Astrocyte (in vitro differentiated cells and primary cell): Measurements from ENCODE around the gene KRTAP5-6. TPM values are rescaled to one million over a fixed set of nuclear protein-coding genes. Genes with fewer than 3 reads are reported as not detected.

ENCODE experiments used
- DNase-seq: peaks from one replicate; pipeline ENCODE4 v3.0.0-alpha.2; 2010; ENCODE audit warnings: low read depth
- FAIRE-seq: peaks from 2 replicates; lab custom pipeline; 2011; peaks lifted over from hg19 to GRCh38; lab: Jason Lieb, UNC
- H2AFZ ChIP-seq: 2 replicates; pipeline ENCODE4 v1.6.0; 2012; ENCODE audit warnings: low read depth, low read length, inconsistent platforms
- H3K27ac ChIP-seq: 2 replicates; pipeline ENCODE4 v1.5.1; 2011; ENCODE audit warnings: low read depth, low read length, inconsistent platforms
- H3K27me3 ChIP-seq: 2 replicates; pipeline ENCODE4 v1.6.0; 2011; ENCODE audit warnings: low read length, inconsistent platforms; ENCODE audit not compliant: insufficient read depth
- H3K36me3 ChIP-seq: 2 replicates; pipeline ENCODE4 v1.5.1; 2011; ENCODE audit warnings: low read length, inconsistent platforms; ENCODE audit not compliant: insufficient read depth
- H3K4me1 ChIP-seq: 2 replicates; pipeline ENCODE4 v1.5.1; 2011; ENCODE audit warnings: low read length, inconsistent platforms; ENCODE audit not compliant: insufficient read depth
- H3K4me2 ChIP-seq: 2 replicates; pipeline ENCODE4 v1.6.0; 2012; ENCODE audit warnings: low read length, inconsistent platforms
- H3K4me3 ChIP-seq: 2 replicates; pipeline ENCODE4 v1.5.1; 2011; ENCODE audit warnings: low read depth, mild to moderate bottlenecking, low read length, inconsistent platforms; ENCODE audit not compliant: insufficient read depth
- H3K79me2 ChIP-seq: 2 replicates; pipeline ENCODE4 v1.6.0; 2012; ENCODE audit warnings: mild to moderate bottlenecking, low read length, inconsistent platforms; ENCODE audit not compliant: insufficient read depth
- H3K9ac ChIP-seq: 2 replicates; pipeline ENCODE4 v1.6.0; 2012; ENCODE audit warnings: mild to moderate bottlenecking, low read length, inconsistent platforms
- H3K9me3 ChIP-seq: 2 replicates; pipeline ENCODE4 v1.5.1; 2012; ENCODE audit warnings: low read depth, mild to moderate bottlenecking, low read length, inconsistent platforms; ENCODE audit not compliant: insufficient read depth
- H4K20me1 ChIP-seq: 2 replicates; pipeline ENCODE4 v1.6.0; 2012; ENCODE audit warnings: low read length, inconsistent platforms; ENCODE audit not compliant: insufficient read depth
- H3K27ac Mint-ChIP-seq: one replicate; pipeline ENCODE4 v1.8.0; 2021; ENCODE audit warnings: mild to moderate bottlenecking, mixed read lengths; ENCODE audit not compliant: unreplicated experiment
- H3K27me3 Mint-ChIP-seq: one replicate; pipeline ENCODE4 v1.8.0; 2021; ENCODE audit warnings: low read depth, mixed read lengths; ENCODE audit not compliant: unreplicated experiment
- H3K36me3 Mint-ChIP-seq: one replicate; pipeline ENCODE4 v1.8.0; 2021; ENCODE audit warnings: low read depth, mixed read lengths; ENCODE audit not compliant: unreplicated experiment
- H3K4me1 Mint-ChIP-seq: one replicate; pipeline ENCODE4 v1.8.0; 2021; ENCODE audit warnings: low read depth, mixed read lengths; ENCODE audit not compliant: unreplicated experiment
- H3K4me3 Mint-ChIP-seq: one replicate; pipeline ENCODE4 v1.8.0; 2021; ENCODE audit warnings: mild to moderate bottlenecking, moderate library complexity, mixed read lengths; ENCODE audit not compliant: unreplicated experiment
- H3K9me3 Mint-ChIP-seq: one replicate; pipeline ENCODE4 v1.8.0; 2021; ENCODE audit warnings: mild to moderate bottlenecking, mixed read lengths; ENCODE audit not compliant: unreplicated experiment
- CTCF ChIP-seq: IDR thresholded peaks from 2 replicates; pipeline ENCODE4 v1.5.1; 2011; ENCODE audit warnings: low read depth, mild to moderate bottlenecking, inconsistent platforms, low read length, moderate library complexity; ENCODE audit not compliant: insufficient read depth
- EZH2 ChIP-seq: IDR thresholded peaks from 2 replicates; pipeline ENCODE4 v1.6.1; 2012; ENCODE audit warnings: mild to moderate bottlenecking, low read length, inconsistent platforms; ENCODE audit not compliant: insufficient read depth
- total RNA-seq: library from RNA; stranded (reverse); gene quantifications from 2 replicates; pipeline ENCODE4 v1.2.1, GENCODE V29; 2021

The KRTAP5-6 gene
- total RNA-seq, 1 donor from 2014 or later = not detected

GRCh38 chr11:1650918-1651262 lies 46.1 kb upstream of the KRTAP5-6 start:
- Mint-ChIP-seq H3K4me1 (no peaks in the 10 kb centered on the region), H3K36me3 (no peaks in the 10 kb centered on the region)

DNA sequence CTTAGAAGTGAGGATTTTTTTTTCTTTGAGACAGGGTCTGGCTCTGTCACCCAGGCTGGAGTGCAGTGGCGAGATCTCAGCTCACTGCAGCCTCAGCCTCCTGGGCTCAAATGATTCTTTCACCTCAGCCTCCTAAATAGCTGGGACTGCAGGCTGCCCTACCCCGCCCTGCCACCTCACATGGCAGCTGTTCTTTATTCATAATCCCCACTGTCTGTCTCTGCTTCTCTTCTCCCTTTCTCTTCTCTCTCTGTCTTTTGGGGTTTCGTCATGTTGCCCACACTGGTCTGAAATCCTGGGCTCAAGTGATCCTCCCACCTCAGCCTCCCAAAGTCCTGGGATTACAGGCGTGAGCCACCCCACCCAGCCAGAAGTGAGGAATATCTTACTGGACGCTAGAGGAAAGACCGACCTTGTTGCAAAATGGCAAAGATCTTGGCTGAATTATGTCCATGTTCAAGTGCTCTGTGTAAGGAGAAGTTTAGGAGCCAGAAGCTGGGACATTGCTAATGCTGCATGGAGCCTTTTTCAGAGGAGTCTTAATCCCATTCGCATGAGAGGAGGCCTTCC lies 45.5 kb upstream of the KRTAP5-6 start:
- no peak overlapping the region for H3K4me2 ChIP-seq
- Mint-ChIP-seq H3K4me3 (no peak overlapping the region), H3K9me3 (no peaks in the 10 kb centered on the region), H3K4me1 (no peaks in the 10 kb centered on the region), H3K27me3 (peaks cover 65% of the 10 kb centered on the region), H3K36me3 (no peaks in the 10 kb centered on the region), H3K27ac (no peak overlapping the region)
- H3K27me3 ChIP-seq = peaks cover 9% of the 10 kb centered on the region
- no peak for DNase-seq
- no peak overlapping the region for H3K4me3 ChIP-seq
- H3K9ac ChIP-seq = no peak overlapping the region
- H3K27ac ChIP-seq = no peak overlapping the region
- H3K79me2 ChIP-seq = no peaks in the 10 kb centered on the region
- FAIRE-seq = no peak
- no peaks in the 10 kb centered on the region for H4K20me1 ChIP-seq
- H3K4me1 ChIP-seq = no peaks in the 10 kb centered on the region
- H2AFZ ChIP-seq = no peak overlapping the region
- TF ChIP-seq EZH2 (no peak), CTCF (no peak)
- H3K9me3 ChIP-seq = no peaks in the 10 kb centered on the region
- H3K36me3 ChIP-seq = no peaks in the 10 kb centered on the region

More at GRCh38 chr11:1650918-1651262, 46.1 kb upstream of the KRTAP5-6 start:
- H3K27me3 ChIP-seq = peaks cover 7% of the 10 kb centered on the region
- H3K9ac ChIP-seq = no peak overlapping the region
- no peaks in the 10 kb centered on the region for H3K36me3 ChIP-seq
- Mint-ChIP-seq H3K27ac (no peak overlapping the region), H3K4me3 (no peak overlapping the region), H3K9me3 (no peaks in the 10 kb centered on the region), H3K27me3 (peaks cover 62% of the 10 kb centered on the region)
- TF ChIP-seq CTCF (no peak), EZH2 (no peak)
- H3K4me1 ChIP-seq = no peaks in the 10 kb centered on the region
- H3K27ac ChIP-seq = no peak overlapping the region
- H4K20me1 ChIP-seq = no peaks in the 10 kb centered on the region
- no peak overlapping the region for H3K4me2 ChIP-seq
- H3K79me2 ChIP-seq = no peaks in the 10 kb centered on the region
- no peaks in the 10 kb centered on the region for H3K9me3 ChIP-seq
- H3K4me3 ChIP-seq = no peak overlapping the region
- DNase-seq = no peak
- FAIRE-seq = no peak
- no peak overlapping the region for H2AFZ ChIP-seq

GRCh38 chr11:1652026-1652425 lies 45.0 kb upstream of the KRTAP5-6 start:
- H3K4me3 Mint-ChIP-seq = no peak overlapping the region
- Histone ChIP-seq H3K9ac (no peak overlapping the region), H3K27ac (no peak overlapping the region), H3K79me2 (no peaks in the 10 kb centered on the region), H3K9me3 (no peaks in the 10 kb centered on the region), H2AFZ (no peak overlapping the region), H3K27me3 (peaks cover 10% of the 10 kb centered on the region), H3K4me1 (no peaks in the 10 kb centered on the region), H3K4me3 (no peak overlapping the region), H3K36me3 (no peaks in the 10 kb centered on the region), H3K4me2 (no peak overlapping the region), H4K20me1 (no peaks in the 10 kb centered on the region)
- DNase-seq (no peak), FAIRE-seq (no peak)
- H3K27ac Mint-ChIP-seq = no peak overlapping the region
- H3K27me3 Mint-ChIP-seq = peaks cover 65% of the 10 kb centered on the region
- no peaks in the 10 kb centered on the region for H3K4me1 Mint-ChIP-seq
- H3K36me3 Mint-ChIP-seq = no peaks in the 10 kb centered on the region
- no peaks in the 10 kb centered on the region for H3K9me3 Mint-ChIP-seq
- TF ChIP-seq CTCF (no peak), EZH2 (no peak)
